NCI-H748 treated with DMSO at 0.1 percent for 48 hours (cell line): ENCODE measurements around the gene MAPRE2.
"Not testable (repeated sequence)": the region's sequence is repeated elsewhere in the genome, so short reads cannot be mapped to it uniquely, and the experiment has no call there.

Source experiments
- DNase-seq: peaks from one replicate; lab custom pipeline; 2025; lab: John Stamatoyannopoulos, UW

MAPRE2 gene

GRCh38 chr18:35122586-35123224 lies 81.5 kb downstream of the MAPRE2 start:
- no peak for DNase-seq

GRCh38 chr18:35123811-35124210 lies 82.6 kb downstream of the MAPRE2 start:
- no peak for DNase-seq

- DNase-seq: no peak
Measured at GRCh38 chr18:35127201-35127600, 86.0 kb downstream of the MAPRE2 start.

GRCh38 chr18:35128675-35129074 lies 87.5 kb downstream of the MAPRE2 start:
- DNase-seq: no peak

- DNase-seq: no peak
Measured at GRCh38 chr18:35130236-35130635, 89.0 kb downstream of the MAPRE2 start.

- DNase-seq: no peak
Measured at GRCh38 chr18:35131387-35132020, 90.3 kb downstream of the MAPRE2 start.

GRCh38 chr18:35132021-35132902 lies 91.0 kb downstream of the MAPRE2 start:
- DNase-seq: no peak

GRCh38 chr18:35134190-35134730 lies 93.0 kb downstream of the MAPRE2 start:
- no peak for DNase-seq

GRCh38 chr18:35134791-35135531 lies 93.7 kb downstream of the MAPRE2 start:
- no peak for DNase-seq

GRCh38 chr18:35136248-35136647 lies 95.0 kb downstream of the MAPRE2 start:
- DNase-seq: no peak

GRCh38 chr18:35136885-35137284 lies 95.7 kb downstream of the MAPRE2 start:
- no peak for DNase-seq

- DNase-seq: no peak
Measured at GRCh38 chr18:35137632-35138031, 96.4 kb downstream of the MAPRE2 start.

- no peak for DNase-seq
Measured at GRCh38 chr18:35138773-35139172, 97.6 kb downstream of the MAPRE2 start.

GRCh38 chr18:35139517-35139916 lies 98.3 kb downstream of the MAPRE2 start:
- DNase-seq: no peak

GRCh38 chr18:35141077-35141476 lies 99.9 kb downstream of the MAPRE2 start:
- no peak for DNase-seq

- DNase-seq: no peak
Measured at GRCh38 chr18:35141567-35142274, 100.5 kb downstream of the MAPRE2 start.

GRCh38 chr18:35142275-35142615 lies 101.0 kb downstream of the MAPRE2 start:
- DNase-seq: no peak

- DNase-seq: peak; percentile 92
Measured at GRCh38 chr18:35143622-35144596, 102.7 kb downstream of the MAPRE2 start.

GRCh38 chr18:35144698-35145097 lies 103.5 kb downstream of the MAPRE2 start:
- no peak for DNase-seq

GRCh38 chr18:35150195-35150594 lies 109.0 kb downstream of the MAPRE2 start:
- DNase-seq: not testable (repeated sequence)
